HG03558 (cell line): ENCODE measurements around the gene FURIN.
"Not testable (repeated sequence)": the region's sequence is repeated elsewhere in the genome, so short reads cannot be mapped to it uniquely, and the experiment has no call there.

Source experiments
- ATAC-seq: cut with Tn5 transposase; IDR thresholded peaks from one replicate; pipeline ENCODE4 v1.9.1; 2021; ENCODE audit warnings: moderate number of reproducible peaks; ENCODE audit not compliant: unreplicated experiment; ENCODE audit errors: extremely low read depth

The FURIN gene

DNA sequence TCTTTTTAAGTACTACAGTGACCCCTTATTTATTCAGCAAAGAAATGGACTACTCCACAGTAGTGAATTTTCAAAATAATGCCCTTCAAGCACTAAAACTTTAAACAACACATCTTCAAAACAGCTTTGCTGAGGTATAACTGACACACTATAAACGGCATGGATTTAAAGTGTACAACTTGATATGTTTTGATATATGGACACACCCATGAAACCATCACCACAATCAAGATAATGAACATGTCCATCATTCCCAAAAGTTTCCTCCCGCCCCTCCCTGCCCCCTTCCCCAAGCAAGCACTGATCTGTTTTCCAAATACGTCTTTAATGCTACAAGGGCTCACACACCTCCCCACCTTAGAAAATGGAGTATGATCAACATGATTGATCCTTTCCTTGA lies 1.6 kb upstream of the FURIN start:
- no peak for ATAC-seq

DNA sequence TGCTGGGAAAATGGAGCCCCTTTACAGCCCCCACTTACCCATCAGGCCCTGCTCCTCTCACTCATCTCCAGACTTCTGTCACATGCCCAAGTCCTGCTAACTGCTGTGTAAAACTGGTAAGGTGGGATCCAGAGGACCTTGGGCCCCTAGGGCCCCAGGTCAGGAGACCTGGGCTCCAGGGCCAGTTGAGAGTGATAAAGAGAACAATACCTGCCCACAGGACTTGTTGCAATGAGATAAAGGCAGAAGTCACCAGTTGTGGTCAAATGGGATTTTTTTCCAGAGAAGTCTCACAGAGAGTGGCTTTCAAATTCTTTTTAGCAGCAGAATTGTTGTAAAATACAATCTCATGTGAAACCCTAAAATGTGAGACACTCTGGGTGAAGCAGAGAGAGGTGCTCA lies 753 bp downstream of the FURIN start:
- no peak for ATAC-seq

DNA sequence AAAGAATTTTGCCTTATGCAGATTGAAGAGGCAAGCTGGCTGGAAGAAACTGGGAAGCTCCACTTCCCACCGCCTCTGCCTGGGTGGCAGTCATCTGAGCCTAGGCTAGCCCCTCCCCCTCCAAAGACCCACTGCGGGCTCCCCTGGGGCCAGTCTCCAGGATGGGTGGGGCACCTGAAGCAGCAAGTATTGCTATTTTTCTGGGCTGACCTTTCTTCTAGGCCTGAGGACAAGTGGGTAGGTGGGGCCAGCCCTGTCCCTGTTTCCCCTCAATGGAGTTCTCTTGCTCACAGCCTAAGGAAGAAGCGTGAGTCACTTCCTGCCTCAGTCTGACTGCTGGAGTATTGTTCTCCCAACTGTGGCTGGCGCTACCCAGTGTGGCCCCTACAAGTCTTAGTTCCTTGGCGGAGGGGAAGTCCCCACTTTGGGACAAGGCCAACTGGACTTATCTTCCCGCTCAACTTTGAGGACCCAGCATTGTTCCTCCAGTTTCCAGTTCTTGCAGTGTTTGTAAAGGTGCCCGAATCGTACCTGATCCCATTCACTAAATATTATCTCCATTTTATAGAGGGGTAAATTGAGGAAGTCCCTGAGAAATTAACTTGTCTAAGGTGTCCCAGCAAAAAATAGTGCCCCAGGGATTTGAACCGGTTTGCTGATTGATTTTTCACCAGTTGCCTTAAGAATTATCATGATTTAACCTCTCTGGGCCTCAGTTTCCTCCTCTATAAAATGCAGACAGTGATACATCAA lies 1.4 kb downstream of the FURIN start:
- no peak for ATAC-seq

DNA sequence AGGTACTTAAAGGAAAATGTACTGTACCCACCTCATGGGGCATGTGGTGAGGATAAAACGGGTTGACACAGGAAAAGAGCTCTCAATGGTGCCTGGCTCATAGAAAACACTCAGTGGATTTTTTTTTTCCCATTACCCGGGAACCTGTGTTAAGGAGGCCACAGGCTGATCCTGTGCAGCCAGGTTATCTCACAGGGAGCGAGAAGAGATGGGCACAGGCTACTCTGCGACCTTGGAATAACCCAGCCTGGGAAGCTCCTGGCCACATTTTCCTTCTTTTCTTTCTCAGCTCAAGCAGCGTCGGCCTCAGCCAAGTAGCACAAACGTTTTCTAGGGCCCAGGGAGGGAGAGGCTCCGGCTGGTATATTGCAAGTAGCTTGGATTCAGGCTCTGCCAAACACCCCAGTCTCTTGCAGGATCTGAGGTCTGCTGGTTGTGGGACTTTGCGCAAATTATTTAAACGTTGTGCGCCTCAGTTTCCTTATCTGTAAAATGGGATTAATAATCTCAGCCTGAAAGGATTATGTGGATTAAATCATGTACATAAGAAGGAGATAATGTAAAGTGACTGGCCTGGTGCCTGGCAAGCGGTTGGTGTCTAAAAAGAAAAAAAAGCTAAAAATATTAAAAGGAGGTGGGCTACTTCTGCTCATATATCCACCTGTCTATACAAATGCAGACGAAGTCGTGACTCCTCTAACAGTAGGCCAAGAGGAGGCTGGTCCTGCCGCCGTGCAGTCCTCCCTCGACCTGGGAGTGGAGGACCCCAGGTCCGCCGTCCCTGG lies 2.2 kb downstream of the FURIN start:
- ATAC-seq: no peak

DNA sequence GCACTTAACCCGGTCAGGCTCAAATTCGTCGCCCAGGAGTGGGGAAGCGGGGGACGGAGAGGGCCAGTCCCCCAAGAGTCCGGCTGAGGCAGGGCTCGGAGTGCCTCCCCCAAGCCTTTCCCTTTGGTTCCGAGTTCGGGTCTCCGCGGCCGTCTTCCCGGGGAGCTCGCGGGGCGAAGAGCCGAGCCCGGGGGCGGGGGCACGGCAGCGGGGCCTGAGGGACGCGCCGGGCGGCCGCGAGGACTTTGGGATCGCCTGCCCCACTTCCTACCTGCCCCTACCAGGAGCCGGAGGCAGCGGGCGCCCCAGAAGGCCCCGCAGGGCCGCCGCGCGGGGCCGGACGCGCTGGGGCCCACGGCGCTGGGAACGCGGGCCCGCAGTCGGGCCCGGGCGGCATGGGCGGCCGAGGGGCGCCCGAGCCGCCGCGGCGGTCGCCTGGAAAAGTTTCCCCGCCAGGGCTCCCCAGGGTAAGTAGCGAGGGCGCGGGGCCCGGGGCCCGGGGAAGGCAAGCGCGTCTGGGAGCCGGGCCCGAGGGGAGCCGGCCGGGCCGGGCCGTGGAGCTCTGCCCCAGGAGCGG lies 2.8 kb downstream of the FURIN start:
- no peak for ATAC-seq

DNA sequence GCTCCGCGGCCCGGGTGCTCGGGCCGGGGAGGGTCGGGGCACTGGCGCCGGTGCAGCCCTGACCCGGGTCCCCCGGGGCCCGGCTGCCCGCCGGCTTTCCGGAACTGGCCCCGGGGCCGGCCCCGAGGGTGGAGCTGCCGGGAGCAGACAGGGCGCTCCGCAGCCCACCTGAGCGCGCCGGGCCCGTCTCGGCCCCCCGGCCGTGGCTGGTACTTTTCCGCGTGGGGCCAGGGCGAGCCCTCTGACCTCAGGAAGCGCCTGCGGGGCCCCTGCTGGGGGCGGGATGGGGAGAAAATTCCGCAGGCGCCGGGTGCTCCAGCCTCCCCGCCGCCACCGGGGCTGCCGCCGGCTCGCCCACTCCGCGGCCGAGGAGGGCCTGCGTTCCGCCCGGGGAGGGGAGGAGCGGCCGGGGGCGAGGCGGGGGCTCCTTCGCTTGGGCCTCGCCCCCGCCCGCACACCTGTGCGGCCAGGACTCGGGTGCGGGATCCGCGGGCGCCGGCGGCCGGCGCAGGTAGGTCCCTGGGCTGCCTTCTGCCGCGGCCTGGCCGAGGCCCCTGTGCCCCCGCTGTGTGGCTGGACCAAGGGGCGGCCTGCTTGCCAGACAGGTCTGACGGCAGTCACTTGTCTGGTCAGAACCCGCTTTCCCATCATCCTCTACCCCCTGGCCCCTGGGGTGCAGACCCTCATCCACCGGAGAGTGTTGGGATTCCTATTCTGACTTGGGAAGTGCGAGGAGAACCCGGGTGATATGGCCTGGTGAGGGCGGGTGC lies 3.5 kb downstream of the FURIN start:
- no peak for ATAC-seq

DNA sequence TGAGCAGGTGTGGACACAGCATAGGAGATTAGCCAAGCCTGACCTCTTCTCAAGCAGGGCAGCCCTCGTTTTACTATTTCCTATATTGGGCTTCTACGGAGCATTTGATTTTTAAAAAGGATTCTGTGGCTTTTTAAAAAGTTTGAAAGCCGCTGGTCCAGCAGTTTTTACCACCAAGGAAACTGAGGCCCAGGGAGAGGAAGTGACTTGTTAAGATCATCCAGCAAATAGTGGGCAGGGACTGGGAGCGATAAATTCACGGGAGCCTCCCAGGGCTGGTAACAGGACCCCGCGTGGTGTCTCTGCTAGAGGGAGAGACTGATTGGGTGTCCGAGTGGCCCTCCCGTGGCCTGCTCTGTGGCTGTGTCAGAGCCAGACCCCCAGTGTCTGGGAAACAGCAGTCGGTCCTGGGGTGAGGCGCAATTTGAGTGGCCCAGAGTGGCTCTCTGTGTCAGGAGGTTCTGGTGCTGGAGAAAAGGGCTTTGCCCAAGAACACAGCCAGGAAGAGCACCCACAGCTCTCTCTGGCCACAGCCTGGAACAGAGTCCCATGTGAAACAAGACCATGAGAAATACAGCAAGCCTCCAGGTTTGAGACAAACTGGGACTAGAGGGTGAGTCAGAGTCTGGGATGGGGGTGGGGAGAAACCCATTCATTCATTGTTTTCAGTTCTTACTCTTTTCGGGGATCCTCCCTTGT lies 4.2 kb downstream of the FURIN start:
- ATAC-seq: no peak

DNA sequence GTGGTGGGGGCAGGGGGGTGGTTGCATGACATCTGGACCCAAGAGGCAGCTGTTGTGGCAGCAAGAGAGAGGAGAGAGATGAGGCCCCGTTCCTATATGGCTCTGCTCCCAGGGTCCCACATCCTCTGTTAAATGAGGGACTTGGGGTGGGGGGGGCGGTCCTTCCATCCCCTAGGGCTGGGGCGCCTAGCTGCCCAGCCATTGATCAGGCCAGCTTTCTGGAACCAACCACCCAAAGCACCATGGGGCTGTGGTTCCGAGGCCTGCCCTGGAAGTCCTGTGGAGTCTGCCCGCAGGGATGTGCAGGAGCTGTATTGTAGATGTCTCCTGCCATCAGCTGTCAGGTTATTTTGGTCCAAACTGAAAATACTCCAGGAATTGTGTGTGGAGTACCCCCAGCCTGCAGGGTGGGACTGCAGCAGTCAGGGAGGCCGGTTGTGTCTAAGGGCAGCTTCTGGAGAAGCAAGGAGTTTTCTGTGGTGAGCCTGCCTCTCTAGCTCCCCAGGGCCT lies 5.2 kb downstream of the FURIN start:
- no peak for ATAC-seq

DNA sequence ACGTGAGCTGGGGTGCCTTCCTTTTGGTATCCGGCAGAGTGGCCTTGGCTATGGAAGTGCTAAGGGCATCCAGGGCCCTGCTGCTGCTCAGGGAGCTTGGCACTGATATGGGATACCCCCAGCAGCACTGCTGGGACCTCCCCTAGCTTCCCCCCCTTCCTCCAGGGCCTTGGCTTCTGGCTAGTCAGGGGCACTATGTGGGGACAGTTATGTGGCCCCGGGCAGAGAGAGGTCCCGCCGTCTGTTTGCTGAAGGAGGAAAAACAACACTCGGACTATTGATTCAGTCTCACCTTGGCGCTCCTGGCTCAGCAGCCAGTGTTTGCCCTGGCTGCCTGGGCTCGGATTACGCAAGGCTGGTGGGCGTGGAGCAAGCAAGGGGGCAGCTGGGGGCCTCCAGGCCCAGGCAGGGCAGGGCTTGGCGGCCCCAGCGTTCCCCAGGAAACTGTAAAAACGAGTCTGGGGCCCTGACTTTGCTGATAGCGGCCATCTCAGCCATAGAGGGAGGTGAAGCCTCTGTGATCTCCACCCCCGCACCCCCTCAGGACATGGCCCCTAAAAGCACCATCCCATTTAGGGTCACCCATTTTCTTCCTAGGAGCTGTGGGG lies 5.7 kb downstream of the FURIN start:
- no peak for ATAC-seq

DNA sequence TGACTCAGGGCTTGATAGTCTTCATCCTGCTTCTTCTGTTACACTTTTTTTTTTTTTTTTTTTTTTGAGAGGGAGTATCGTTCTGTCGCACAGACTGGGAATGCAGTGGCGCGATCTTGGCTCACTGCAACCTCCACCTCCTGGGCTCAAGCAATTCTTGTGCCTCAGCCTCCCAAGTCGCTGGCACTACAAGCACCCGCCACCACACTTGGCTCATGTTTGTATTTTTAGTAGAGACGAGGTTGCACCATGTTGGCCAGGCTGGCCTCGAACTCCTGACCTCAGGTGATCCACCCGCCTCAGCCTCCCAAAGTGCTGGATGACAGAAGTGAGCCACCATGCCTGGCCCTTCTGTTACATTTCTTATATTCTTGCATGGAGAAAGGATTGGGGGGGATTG lies 6.6 kb downstream of the FURIN start:
- not testable (repeated sequence) for ATAC-seq

DNA sequence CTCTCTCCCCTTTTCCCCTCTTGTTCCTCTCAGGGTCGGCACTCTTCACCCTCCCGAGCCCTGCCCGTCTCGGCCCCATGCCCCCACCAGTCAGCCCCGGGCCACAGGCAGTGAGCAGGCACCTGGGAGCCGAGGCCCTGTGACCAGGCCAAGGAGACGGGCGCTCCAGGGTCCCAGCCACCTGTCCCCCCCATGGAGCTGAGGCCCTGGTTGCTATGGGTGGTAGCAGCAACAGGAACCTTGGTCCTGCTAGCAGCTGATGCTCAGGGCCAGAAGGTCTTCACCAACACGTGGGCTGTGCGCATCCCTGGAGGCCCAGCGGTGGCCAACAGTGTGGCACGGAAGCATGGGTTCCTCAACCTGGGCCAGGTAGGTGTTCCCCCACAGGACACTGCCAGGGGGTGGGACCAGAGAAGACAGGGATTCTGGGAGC lies 7.2 kb downstream of the FURIN start:
- no peak for ATAC-seq

DNA sequence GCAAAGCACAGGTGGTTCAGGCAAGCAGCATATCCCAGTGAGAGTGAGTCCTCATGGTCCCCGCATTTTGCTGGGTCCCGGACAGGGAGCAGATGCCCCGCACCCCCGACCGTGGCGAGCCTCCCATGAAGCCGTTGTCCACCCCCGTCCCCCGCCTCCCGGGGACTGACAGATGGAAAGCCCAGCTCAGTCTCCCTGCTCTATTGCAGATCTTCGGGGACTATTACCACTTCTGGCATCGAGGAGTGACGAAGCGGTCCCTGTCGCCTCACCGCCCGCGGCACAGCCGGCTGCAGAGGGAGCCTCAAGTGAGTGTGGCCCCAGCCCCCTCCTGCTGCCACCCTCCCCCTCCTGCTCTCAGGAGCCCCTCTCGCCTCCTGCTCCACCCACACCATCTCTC lies 7.7 kb downstream of the FURIN start:
- no peak for ATAC-seq

DNA sequence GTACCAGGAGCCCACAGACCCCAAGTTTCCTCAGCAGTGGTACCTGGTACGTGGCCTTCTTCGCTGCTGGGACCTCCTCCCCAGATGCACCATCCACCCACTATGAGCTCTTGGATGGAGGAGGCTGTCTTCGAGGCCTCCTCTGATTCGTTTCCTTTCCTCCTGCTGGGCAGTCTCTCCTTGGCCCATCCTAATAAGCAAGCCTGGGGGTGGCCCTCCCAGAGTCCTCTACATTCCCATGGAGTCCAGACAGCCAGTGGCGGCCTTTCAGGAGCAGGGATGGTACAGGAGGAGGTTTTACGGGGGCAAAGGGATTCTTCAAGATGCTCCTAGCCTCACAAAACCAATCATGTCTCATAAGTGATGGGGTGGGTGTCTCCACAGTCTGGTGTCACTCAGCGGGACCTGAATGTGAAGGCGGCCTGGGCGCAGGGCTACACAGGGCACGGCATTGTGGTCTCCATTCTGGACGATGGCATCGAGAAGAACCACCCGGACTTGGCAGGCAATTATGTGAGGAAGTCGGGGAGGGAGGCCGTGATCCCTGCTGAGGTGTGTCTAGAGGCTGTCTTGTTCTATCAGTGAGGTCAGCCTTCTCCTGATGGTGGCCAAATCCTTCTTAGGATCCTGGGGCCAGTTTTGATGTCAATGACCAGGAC lies 8.3 kb downstream of the FURIN start:
- ATAC-seq: no peak

DNA sequence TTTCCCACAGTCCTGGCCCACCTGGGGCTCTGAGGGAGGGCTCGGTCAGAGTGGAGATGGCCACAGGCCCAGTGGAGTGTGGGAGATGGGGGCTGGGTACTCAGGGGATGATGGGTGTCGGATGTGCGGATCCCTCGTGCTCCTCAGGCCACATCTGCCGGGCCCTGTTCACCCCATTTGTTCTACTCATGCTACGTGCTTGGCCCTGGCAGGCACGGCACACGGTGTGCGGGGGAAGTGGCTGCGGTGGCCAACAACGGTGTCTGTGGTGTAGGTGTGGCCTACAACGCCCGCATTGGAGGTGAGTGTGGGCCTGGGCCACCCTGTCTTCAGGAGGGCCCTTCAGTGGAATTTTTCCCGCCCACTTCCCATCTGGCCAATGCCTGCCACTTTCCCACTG lies 8.9 kb downstream of the FURIN start:
- no peak for ATAC-seq

DNA sequence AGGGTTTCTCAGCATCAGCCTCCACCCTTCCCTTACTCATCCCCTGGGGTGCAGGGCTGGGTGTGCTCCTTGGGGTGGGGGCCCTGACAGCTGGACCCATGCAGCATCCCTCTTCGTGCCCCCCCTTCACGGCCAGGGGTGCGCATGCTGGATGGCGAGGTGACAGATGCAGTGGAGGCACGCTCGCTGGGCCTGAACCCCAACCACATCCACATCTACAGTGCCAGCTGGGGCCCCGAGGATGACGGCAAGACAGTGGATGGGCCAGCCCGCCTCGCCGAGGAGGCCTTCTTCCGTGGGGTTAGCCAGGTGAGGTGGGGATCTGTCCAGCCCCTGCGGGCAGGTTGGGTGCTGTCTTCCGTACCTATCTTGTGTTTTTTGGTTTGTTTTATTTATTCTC lies 9.6 kb downstream of the FURIN start:
- ATAC-seq: no peak

DNA sequence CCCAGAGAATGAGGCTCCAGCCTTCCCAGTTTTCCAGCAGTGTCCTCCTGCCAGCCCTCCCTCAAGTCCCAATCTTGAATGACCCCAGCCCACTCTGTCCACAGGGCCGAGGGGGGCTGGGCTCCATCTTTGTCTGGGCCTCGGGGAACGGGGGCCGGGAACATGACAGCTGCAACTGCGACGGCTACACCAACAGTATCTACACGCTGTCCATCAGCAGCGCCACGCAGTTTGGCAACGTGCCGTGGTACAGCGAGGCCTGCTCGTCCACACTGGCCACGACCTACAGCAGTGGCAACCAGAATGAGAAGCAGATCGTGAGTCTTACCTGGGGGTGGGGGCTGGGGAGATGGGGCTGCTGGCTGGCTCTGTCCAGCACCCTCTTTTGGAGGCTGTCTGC lies 10.3 kb downstream of the FURIN start:
- ATAC-seq: no peak

DNA sequence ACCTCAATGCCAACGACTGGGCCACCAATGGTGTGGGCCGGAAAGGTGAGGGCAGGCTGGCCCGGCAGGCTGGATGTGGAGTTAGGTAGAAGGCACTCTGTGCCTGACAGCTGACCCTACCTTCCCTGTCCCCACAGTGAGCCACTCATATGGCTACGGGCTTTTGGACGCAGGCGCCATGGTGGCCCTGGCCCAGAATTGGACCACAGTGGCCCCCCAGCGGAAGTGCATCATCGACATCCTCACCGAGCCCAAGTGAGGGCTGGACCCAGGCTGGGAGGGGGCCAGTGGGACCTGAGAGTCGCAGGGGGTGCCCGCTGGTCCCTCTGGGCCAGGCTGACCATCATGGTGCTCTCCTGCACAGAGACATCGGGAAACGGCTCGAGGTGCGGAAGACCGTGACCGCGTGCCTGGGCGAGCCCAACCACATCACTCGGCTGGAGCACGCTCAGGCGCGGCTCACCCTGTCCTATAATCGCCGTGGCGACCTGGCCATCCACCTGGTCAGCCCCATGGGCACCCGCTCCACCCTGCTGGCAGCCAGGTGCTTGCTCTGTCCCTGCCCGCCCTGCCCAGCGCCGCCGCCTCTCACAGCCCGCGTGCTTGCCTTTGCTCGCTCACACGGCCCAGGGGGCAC lies 11.5 kb downstream of the FURIN start:
- ATAC-seq: no peak

DNA sequence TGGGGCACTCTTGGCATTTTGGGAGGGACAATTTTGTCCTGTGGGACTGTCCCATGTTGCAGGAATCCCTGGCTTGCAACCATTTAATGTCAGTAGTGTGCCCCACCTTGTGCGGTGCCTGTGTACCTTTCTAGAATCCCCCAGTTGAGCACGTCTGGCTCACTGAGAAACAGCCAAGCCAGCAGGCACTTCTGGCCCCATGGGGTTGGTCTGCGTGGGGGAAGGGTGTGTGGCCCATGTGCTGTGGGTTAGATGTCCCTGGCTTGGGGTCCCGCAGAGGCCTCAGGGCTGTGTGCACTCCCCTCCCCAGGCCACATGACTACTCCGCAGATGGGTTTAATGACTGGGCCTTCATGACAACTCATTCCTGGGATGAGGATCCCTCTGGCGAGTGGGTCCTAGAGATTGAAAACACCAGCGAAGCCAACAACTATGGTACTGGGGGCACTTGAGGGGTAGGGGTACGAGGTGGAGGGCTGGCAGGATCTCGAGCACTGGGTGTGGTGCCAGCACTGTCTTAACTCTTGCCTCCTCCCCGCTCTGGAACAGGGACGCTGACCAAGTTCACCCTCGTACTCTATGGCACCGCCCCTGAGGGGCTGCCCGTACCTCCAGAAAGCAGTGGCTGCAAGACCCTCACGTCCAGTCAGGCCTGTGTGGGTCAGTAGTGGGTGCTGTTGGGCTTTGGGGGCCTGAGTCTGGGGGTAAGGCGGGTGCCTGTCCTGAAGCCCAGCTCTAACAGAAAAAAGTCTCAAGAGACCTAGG lies 12.2 kb downstream of the FURIN start:
- no peak for ATAC-seq
